ENCODE data around the gene EML5.

GRCh38 chr14:88621100-88621499 lies 171.7 kb downstream of the EML5 start:
- TF ChIP-seq POLR2A (IDR thresholded peaks at IDR 0.05; ENCODE audit: insufficient read depth in 1 of 2, low read depth in 2 of 2, low read length in 2 of 2) (no peak), ZNF224 (CRISPR knock-in tag; IDR thresholded peaks at IDR 0.05) (no peak), MXI1 (IDR thresholded peaks at IDR 0.05; ENCODE audit: borderline replicate concordance, low read depth, low read length) (no peak), POLR2G (IDR thresholded peaks at IDR 0.05; ENCODE audit: low read depth, low read length) (no peak), TCF7L2 (IDR thresholded peaks at IDR 0.05; ENCODE audit: low read depth, low read length) (no peak), SMARCE1 (IDR thresholded peaks at IDR 0.05; ENCODE audit: borderline replicate concordance) (no peak), RNF2 (conservative IDR thresholded peaks at IDR 0.05; ENCODE audit: low read depth) (no peak), SIX4 (CRISPR knock-in tag; IDR thresholded peaks at IDR 0.05) (no peak)
- TF ChIP-seq, protein P1, sequence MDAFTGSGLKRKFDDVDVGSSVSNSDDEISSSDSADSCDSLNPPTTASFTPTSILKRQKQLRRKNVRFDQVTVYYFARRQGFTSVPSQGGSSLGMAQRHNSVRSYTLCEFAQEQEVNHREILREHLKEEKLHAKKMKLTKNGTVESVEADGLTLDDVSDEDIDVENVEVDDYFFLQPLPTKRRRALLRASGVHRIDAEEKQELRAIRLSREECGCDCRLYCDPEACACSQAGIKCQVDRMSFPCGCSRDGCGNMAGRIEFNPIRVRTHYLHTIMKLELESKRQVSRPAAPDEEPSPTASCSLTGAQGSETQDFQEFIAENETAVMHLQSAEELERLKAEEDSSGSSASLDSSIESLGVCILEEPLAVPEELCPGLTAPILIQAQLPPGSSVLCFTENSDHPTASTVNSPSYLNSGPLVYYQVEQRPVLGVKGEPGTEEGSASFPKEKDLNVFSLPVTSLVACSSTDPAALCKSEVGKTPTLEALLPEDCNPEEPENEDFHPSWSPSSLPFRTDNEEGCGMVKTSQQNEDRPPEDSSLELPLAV (CRISPR knock-in tag; conservative IDR thresholded peaks at IDR 0.05; ENCODE audit: low read depth): no peak
- TF ChIP-seq, protein P2, sequence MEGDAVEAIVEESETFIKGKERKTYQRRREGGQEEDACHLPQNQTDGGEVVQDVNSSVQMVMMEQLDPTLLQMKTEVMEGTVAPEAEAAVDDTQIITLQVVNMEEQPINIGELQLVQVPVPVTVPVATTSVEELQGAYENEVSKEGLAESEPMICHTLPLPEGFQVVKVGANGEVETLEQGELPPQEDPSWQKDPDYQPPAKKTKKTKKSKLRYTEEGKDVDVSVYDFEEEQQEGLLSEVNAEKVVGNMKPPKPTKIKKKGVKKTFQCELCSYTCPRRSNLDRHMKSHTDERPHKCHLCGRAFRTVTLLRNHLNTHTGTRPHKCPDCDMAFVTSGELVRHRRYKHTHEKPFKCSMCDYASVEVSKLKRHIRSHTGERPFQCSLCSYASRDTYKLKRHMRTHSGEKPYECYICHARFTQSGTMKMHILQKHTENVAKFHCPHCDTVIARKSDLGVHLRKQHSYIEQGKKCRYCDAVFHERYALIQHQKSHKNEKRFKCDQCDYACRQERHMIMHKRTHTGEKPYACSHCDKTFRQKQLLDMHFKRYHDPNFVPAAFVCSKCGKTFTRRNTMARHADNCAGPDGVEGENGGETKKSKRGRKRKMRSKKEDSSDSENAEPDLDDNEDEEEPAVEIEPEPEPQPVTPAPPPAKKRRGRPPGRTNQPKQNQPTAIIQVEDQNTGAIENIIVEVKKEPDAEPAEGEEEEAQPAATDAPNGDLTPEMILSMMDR (CRISPR knock-in tag; IDR thresholded peaks at IDR 0.05): no peak
